ENCODE data around the gene LMAN2.

LMAN2 gene

DNA sequence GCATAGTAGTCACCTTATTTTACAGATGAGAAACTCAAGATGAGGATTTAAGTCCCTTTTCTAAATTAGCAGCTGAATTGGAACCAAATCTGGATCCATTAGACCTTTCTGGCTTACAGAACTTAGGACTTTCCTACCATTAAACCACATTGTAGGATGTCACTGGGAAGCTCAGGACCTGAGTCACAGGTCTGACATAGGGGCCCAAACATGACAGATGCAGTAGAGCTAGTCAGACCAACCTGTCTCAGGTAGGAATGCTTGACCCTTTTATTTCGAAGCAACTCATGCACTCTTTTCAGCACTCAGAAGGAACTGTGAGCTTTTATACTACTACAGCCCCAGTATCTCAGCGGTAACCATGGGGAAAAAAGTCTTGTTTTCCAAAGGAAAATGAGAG lies 50.5 kb downstream of the LMAN2 start:
- no peak overlapping the region for H3K4me3 ChIP-seq (ENCODE audit: low read depth, low read length)
- TF ChIP-seq, protein P1, sequence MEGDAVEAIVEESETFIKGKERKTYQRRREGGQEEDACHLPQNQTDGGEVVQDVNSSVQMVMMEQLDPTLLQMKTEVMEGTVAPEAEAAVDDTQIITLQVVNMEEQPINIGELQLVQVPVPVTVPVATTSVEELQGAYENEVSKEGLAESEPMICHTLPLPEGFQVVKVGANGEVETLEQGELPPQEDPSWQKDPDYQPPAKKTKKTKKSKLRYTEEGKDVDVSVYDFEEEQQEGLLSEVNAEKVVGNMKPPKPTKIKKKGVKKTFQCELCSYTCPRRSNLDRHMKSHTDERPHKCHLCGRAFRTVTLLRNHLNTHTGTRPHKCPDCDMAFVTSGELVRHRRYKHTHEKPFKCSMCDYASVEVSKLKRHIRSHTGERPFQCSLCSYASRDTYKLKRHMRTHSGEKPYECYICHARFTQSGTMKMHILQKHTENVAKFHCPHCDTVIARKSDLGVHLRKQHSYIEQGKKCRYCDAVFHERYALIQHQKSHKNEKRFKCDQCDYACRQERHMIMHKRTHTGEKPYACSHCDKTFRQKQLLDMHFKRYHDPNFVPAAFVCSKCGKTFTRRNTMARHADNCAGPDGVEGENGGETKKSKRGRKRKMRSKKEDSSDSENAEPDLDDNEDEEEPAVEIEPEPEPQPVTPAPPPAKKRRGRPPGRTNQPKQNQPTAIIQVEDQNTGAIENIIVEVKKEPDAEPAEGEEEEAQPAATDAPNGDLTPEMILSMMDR (IDR thresholded peaks at IDR 0.05; ENCODE audit: insufficient read depth, low read length, missing control alignments): no peak
- DNase-seq (ENCODE audit: low read depth, low spot score): no peak
- POLR2A ChIA-PET: no interaction called here
- CTCF ChIA-PET: interaction anchor here (0.8 to 9.6 kb wide), 8 partner anchors 9 to 200 kb away, joined by 3 to 112 read pairs (median 6); partner anchors contain the start of gene MXD3

DNA sequence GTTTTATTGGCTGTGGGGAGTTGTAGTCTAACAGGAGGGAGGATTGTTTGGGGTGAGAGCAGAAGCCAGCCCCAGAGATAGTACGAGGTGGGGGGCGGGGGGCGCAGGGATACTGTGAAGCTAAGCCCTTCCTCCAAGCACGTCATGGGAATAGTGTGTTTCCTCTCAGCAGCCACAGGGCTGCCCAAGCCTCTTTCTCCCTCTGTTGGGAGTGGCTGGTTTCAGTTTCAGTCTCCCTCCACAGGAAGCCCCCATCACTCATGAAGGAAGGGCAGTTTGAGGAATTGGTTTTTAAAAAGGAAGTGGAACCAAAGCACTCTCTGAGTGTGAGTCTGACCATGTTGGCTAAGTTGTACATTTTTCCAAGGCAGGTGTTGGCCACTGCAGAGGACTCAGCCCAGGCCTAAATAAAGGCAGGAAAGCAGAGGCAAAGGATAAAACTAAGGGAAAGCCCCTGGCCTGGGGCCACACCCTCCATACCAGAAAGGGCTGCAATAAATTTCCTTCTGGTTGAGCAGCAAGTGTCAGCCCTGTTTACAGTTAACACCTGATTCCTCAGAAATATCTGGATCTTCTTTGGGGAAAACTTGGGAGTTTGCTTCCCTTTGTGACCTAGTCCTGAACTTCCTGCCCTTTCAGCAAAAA lies 51.1 kb downstream of the LMAN2 start:
- ChIA-PET POLR2A (no interaction called here), CTCF (interaction anchor here (0.7 to 9.6 kb wide), 7 partner anchors 9 to 190 kb away, joined by 3 to 112 read pairs (median 6); no protein-coding TSS in a partner anchor)
- no peak for DNase-seq (ENCODE audit: low read depth, low spot score)
- no peak overlapping the region for H3K4me3 ChIP-seq (ENCODE audit: low read depth, low read length)
- TF ChIP-seq, protein P1 (IDR thresholded peaks at IDR 0.05; ENCODE audit: insufficient read depth, low read length, missing control alignments): peak; percentile 23

DNA sequence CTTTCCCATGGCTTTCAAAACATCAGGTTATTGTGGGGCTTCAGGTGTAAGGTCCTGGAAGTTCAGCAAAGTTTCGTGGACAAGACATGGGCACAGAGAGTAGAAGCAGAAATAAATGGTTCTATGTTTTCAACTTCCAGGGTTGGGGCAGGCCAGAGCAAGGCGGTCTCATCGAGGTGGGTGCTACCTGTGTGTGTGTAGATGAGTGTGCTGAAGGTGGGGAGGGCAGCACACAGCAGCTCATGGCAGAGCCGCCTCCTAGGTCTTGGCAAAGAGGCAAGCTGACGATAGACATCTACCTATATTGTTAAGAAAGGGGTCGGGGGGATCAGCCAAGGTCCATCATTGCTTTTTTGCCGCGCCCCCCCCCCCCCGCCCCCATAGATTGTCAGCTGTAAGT lies 51.8 kb downstream of the LMAN2 start:
- POLR2A ChIA-PET: no interaction called here
- DNase-seq (ENCODE audit: low read depth, low spot score): no peak
- TF ChIP-seq, protein P1 (IDR thresholded peaks at IDR 0.05; ENCODE audit: insufficient read depth, low read length, missing control alignments): no peak
- CTCF ChIA-PET: interaction anchor here (4.8 to 9.6 kb wide), 2 partner anchors 10 to 186 kb away, joined by 39 to 112 read pairs; no protein-coding TSS in a partner anchor
- no peak overlapping the region for H3K4me3 ChIP-seq (ENCODE audit: low read depth, low read length)

DNA sequence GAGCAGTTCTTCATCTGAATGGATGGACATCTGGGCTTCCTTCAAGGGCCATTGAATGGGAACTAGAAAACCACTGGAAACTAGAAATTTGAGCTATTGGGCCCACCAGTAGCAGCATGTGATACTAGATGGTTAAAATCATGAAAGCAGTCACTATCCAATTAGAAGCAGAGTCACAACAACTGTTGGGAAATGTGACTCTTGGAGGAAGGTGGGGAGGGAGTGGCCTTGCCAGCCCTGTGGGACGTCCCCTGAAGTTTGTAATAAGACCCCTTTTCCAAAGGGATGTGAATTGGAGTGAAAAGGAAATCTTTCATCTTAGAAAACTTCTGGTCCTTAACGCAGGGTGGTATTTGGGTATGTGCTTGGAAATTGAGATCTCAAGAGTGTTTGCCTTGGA lies 53.5 kb downstream of the LMAN2 start:
- POLR2A ChIA-PET: no interaction called here
- CTCF ChIA-PET: interaction anchor here (0.6 to 9.6 kb wide), 6 partner anchors 12 to 637 kb away, joined by 3 to 112 read pairs (median 4); no protein-coding TSS in a partner anchor
- H3K4me3 ChIP-seq (ENCODE audit: low read depth, low read length): no peak overlapping the region
- DNase-seq (ENCODE audit: low read depth, low spot score): no peak
- TF ChIP-seq, protein P1 (IDR thresholded peaks at IDR 0.05; ENCODE audit: insufficient read depth, low read length, missing control alignments): no peak

DNA sequence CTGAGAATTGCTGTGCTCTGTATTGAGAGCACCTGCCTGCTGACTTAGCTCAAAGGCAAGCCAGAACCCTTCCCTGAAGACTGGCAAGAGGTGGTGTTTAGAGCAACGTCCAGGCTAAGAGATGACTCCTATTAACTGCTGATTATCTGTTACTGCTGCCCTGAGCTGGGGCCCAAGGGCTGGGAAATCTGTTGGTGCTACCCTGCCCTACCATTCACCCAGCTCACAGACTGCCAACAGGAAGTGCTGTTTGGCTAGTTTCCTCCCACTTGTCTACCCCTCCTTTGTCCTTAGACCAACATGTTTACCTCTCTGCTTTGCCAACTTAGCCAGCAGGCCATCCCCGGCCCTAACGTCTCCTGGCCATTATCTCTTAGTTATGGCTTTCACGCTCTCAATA lies 54.9 kb downstream of the LMAN2 start:
- POLR2A ChIA-PET: interaction anchor here (0.6 kb wide), 1 partner anchor 132 kb away, joined by 3 read pairs; no protein-coding TSS in a partner anchor

DNA sequence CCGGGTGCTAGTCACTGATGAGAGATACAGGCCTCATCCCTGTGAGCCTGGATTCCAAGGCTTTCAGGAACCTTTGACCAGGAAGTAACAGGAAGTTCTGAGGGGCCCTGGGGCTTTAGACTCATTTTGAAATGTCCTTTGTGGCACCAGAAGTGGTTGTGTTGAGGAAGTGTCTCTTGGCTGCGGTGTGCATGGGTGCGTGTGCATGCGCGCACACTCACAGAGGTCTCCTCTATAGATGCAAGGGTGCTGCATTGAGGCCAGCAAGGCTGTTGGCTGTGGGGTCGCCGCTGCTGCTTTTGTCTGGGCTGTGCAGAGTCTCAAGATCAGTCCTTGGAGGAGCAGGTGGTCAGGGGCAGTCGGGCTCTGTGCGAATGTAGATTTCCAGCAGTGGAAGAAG lies 55.5 kb downstream of the LMAN2 start:
- CTCF ChIA-PET: interaction anchor here (0.5 to 9.6 kb wide), 3 partner anchors 14 to 363 kb away, joined by 3 to 112 read pairs (median 39); no protein-coding TSS in a partner anchor
- POLR2A ChIA-PET: interaction anchor here (0.6 kb wide), 1 partner anchor 132 kb away, joined by 3 read pairs; no protein-coding TSS in a partner anchor
- DNase-seq (ENCODE audit: low read depth, low spot score): no peak
- TF ChIP-seq, protein P1 (IDR thresholded peaks at IDR 0.05; ENCODE audit: insufficient read depth, low read length, missing control alignments): no peak
- H3K4me3 ChIP-seq (ENCODE audit: low read depth, low read length): no peak overlapping the region

More for the DNA sequence above, 54.9 kb downstream of the LMAN2 start:
- CTCF ChIA-PET: interaction anchor here (1.5 to 9.6 kb wide), 3 partner anchors 13 to 186 kb away, joined by 5 to 112 read pairs (median 39); no protein-coding TSS in a partner anchor
- H3K4me3 ChIP-seq (ENCODE audit: low read depth, low read length): no peak overlapping the region
- no peak for DNase-seq (ENCODE audit: low read depth, low spot score)
- TF ChIP-seq, protein P1 (IDR thresholded peaks at IDR 0.05; ENCODE audit: insufficient read depth, low read length, missing control alignments): no peak

Measured in AG04449 (cell line).